HEK293 (cell line): Measurements from ENCODE around the gene RCHY1.

ENCODE experiments used
- CTCF ChIA-PET: fragments of 350-600 bp; formaldehyde crosslinking; extraction: SDS; loops from one replicate; lab custom pipeline; 2021; ENCODE audit warnings: antibody characterized with exemption; lab: Yijun Ruan, JAX
- POLR2A ChIA-PET: fragments of 300-600 bp; formaldehyde crosslinking; extraction: SDS; loops from one replicate; lab custom pipeline; 2020; ENCODE audit warnings: antibody characterized with exemption, inconsistent platforms; lab: Yijun Ruan, JAX
- H3K27ac ChIP-seq: fragments of 200-500 bp; sonication (Bioruptor generic); 2 replicates; pipeline ENCODE4 v1.5.1; 2014; ENCODE audit warnings: low read depth, low read length, control low read depth, inconsistent platforms; ENCODE audit errors: extremely low read depth
- H3K36me3 ChIP-seq, 2 experiments: fragments of 200-500 bp in 1 of 2; sonication (Bioruptor generic) in 1 of 2; 1 replicate in 1 of 2; 2 replicates in 1 of 2; pipeline ENCODE4 v1.5.1; 2014 to 2017; ENCODE audit warnings: inconsistent platforms in 2 of 2, low read length in 2 of 2; ENCODE audit not compliant: control insufficient read depth in 2 of 2, insufficient read depth in 1 of 2
- H3K4me1 ChIP-seq: fragments of 200-500 bp; sonication (Bioruptor generic); 2 replicates; pipeline ENCODE4 v1.5.1; 2014; ENCODE audit warnings: mild to moderate bottlenecking, low read length, inconsistent platforms; ENCODE audit not compliant: control insufficient read depth, insufficient read depth
- H3K4me3 ChIP-seq: 2 replicates; pipeline ENCODE4 v1.5.1; 2011; ENCODE audit warnings: low read depth, mild to moderate bottlenecking, control low read depth, low read length, moderate library complexity
- H3K9me3 ChIP-seq: fragments of 200-500 bp; sonication (Bioruptor generic); 2 replicates; pipeline ENCODE4 v1.5.1; 2014; ENCODE audit warnings: low read depth, low read length, inconsistent platforms; ENCODE audit not compliant: control insufficient read depth, insufficient read depth
- FEZF1 ChIP-seq: fragments of 450-650 bp; formaldehyde crosslinking; IDR thresholded peaks from 2 replicates; pipeline ENCODE4 v1.5.1; 2016; ENCODE audit warnings: missing biosample characterization, missing genetic modification characterization
- GLI4 ChIP-seq: fragments of 450-650 bp; formaldehyde crosslinking; IDR thresholded peaks from 2 replicates; pipeline ENCODE4 v1.5.1; 2016; ENCODE audit warnings: missing biosample characterization, missing genetic modification characterization
- GLIS2 ChIP-seq: fragments of 450-650 bp; formaldehyde crosslinking; IDR thresholded peaks from 2 replicates; pipeline ENCODE4 v1.5.1; 2016; ENCODE audit warnings: missing biosample characterization, missing genetic modification characterization
- PRDM10 ChIP-seq: fragments of 450-650 bp; formaldehyde crosslinking; IDR thresholded peaks from 2 replicates; pipeline ENCODE4 v1.5.1; 2016; ENCODE audit warnings: missing biosample characterization, missing genetic modification characterization
- SCRT1 ChIP-seq: fragments of 450-650 bp; formaldehyde crosslinking; IDR thresholded peaks from 2 replicates; pipeline ENCODE4 v1.5.1; 2016; ENCODE audit warnings: missing biosample characterization, missing genetic modification characterization, borderline replicate concordance
- ZBTB1 ChIP-seq: fragments of 450-650 bp; formaldehyde crosslinking; IDR thresholded peaks from 2 replicates; pipeline ENCODE4 v1.5.1; 2016; ENCODE audit warnings: missing biosample characterization, missing genetic modification characterization
- ZFP3 ChIP-seq: fragments of 450-650 bp; formaldehyde crosslinking; IDR thresholded peaks from 2 replicates; pipeline ENCODE4 v1.5.1; 2016; ENCODE audit warnings: low read depth, missing biosample characterization, missing genetic modification characterization
- ZFP69B ChIP-seq: fragments of 450-650 bp; formaldehyde crosslinking; IDR thresholded peaks from 2 replicates; pipeline ENCODE4 v1.5.1; 2016; ENCODE audit warnings: missing biosample characterization, missing genetic modification characterization
- ZNF138 ChIP-seq: fragments of 450-650 bp; formaldehyde crosslinking; IDR thresholded peaks from 2 replicates; pipeline ENCODE4 v1.5.1; 2016; ENCODE audit warnings: missing biosample characterization, missing genetic modification characterization, borderline replicate concordance
- ZNF174 ChIP-seq: fragments of 450-650 bp; formaldehyde crosslinking; IDR thresholded peaks from 2 replicates; pipeline ENCODE4 v1.5.0; 2017; ENCODE audit warnings: missing biosample characterization, mild to moderate bottlenecking, missing genetic modification characterization
- ZNF175 ChIP-seq: fragments of 450-650 bp; formaldehyde crosslinking; IDR thresholded peaks from 2 replicates; pipeline ENCODE4 v1.5.1; 2016; ENCODE audit warnings: missing biosample characterization, missing genetic modification characterization
- ZNF221 ChIP-seq: fragments of 450-650 bp; formaldehyde crosslinking; IDR thresholded peaks from 2 replicates; pipeline ENCODE4 v1.5.1; 2017; ENCODE audit warnings: missing biosample characterization, missing genetic modification characterization, borderline replicate concordance
- ZNF239 ChIP-seq: fragments of 450-650 bp; formaldehyde crosslinking; IDR thresholded peaks from 2 replicates; pipeline ENCODE4 v1.5.1; 2016; ENCODE audit warnings: missing biosample characterization, missing genetic modification characterization
- ZNF302 ChIP-seq: fragments of 450-650 bp; formaldehyde crosslinking; IDR thresholded peaks from 2 replicates; pipeline ENCODE4 v1.5.1; 2016; ENCODE audit warnings: missing biosample characterization, missing genetic modification characterization, low read depth
- ZNF350 ChIP-seq: fragments of 450-650 bp; formaldehyde crosslinking; IDR thresholded peaks from 2 replicates; pipeline ENCODE4 v1.5.0; 2017; ENCODE audit warnings: missing biosample characterization, mild to moderate bottlenecking, missing genetic modification characterization
- ZNF391 ChIP-seq: fragments of 450-650 bp; formaldehyde crosslinking; IDR thresholded peaks from 2 replicates; pipeline ENCODE4 v1.5.1; 2016; ENCODE audit warnings: low read depth, missing biosample characterization, missing genetic modification characterization, borderline replicate concordance
- ZNF473 ChIP-seq: fragments of 450-650 bp; formaldehyde crosslinking; IDR thresholded peaks from 2 replicates; pipeline ENCODE4 v1.5.1; 2017; ENCODE audit warnings: missing biosample characterization, missing genetic modification characterization
- ZNF521 ChIP-seq: fragments of 450-650 bp; formaldehyde crosslinking; IDR thresholded peaks from 2 replicates; pipeline ENCODE4 v1.5.1; 2017; ENCODE audit warnings: missing biosample characterization, mild to moderate bottlenecking, missing genetic modification characterization
- ZNF530 ChIP-seq: fragments of 450-650 bp; formaldehyde crosslinking; IDR thresholded peaks from 2 replicates; pipeline ENCODE4 v1.5.1; 2016; ENCODE audit warnings: low read depth, missing biosample characterization, missing genetic modification characterization
- ZNF585B ChIP-seq: fragments of 450-650 bp; formaldehyde crosslinking; IDR thresholded peaks from 2 replicates; pipeline ENCODE4 v1.5.1; 2016; ENCODE audit warnings: missing biosample characterization, missing genetic modification characterization
- ZNF596 ChIP-seq: fragments of 450-650 bp; IDR thresholded peaks from 2 replicates; pipeline ENCODE4 v1.5.0; 2018; ENCODE audit warnings: missing biosample characterization, mild to moderate bottlenecking, missing genetic modification characterization, moderate library complexity
- ZNF658 ChIP-seq: fragments of 450-650 bp; formaldehyde crosslinking; IDR thresholded peaks from 2 replicates; pipeline ENCODE4; 2016; ENCODE audit warnings: missing biosample characterization, missing genetic modification characterization
- ZNF830 ChIP-seq: fragments of 450-650 bp; IDR thresholded peaks from 2 replicates; pipeline ENCODE4 v1.5.0; 2018; ENCODE audit warnings: missing biosample characterization, missing genetic modification characterization, low read depth, mild to moderate bottlenecking, moderate library complexity
- TF ChIP-seq, protein P1 (sequence below): fragments of 450-650 bp; IDR thresholded peaks from 2 replicates; pipeline ENCODE4 v1.5.1; 2018; ENCODE audit warnings: missing biosample characterization, missing genetic modification characterization
- TF ChIP-seq, protein P2 (sequence below): fragments of 450-650 bp; formaldehyde crosslinking; IDR thresholded peaks from 2 replicates; pipeline ENCODE4 v1.5.1; 2016; ENCODE audit warnings: missing biosample characterization, missing genetic modification characterization
- TF ChIP-seq, protein P3 (sequence below): fragments of 450-650 bp; formaldehyde crosslinking; IDR thresholded peaks from 2 replicates; pipeline ENCODE4 v1.5.1; 2016; ENCODE audit warnings: missing biosample characterization, missing genetic modification characterization

RCHY1 gene

DNA sequence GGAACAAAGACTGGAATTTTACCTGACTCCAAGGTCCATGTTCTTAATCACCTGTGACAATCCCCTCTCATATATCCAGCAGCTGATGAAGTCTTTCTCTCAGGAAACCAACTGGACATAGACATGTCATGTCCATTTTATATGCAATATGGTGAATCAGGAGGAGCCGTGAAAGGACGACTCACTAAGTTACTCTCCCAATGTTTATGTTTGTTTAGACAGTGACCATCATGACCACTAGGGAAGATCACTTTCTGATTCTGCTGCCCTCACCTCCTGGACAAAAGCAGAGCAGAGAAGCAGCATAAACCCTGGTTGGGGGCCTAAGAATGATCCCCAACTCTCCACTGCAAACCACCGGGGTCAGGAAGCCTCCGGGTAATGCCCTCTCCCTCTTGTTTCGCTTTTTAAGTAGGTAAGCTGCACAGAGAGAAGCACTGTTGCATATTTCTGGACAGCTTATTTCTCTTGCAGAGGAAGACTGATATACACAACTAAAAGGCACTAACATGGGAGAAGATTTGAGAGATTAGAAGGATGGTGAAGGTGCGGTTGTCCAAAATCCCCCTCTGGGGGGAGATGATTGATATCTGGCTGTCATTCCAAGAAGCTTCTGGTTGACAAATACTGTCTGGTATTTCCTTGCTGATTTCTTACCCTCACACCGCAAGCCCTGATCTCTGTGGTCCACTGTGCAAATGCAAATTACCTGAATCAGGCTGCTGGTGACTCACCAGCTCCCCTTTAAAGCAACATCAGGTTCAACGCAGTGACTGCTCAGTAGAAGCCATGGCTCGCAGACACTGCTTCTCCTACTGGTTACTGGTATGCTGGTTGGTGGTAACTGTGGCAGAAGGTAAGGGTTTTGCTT is 41.3 kb upstream of the RCHY1 start, which contains the start of gene ODAPH (continued):
- TF ChIP-seq PRDM10 (tag by site-specific recombination) (peak; percentile 65), ZNF221 (tag by site-specific recombination) (no peak), ZBTB1 (tag by site-specific recombination) (no peak), SCRT1 (tag by site-specific recombination) (no peak), ZNF239 (tag by site-specific recombination) (no peak), FEZF1 (tag by site-specific recombination) (peak; percentile 46; the same call in 1 of the 2 replicates), GLIS2 (no peak)
- TF ChIP-seq, protein P1, sequence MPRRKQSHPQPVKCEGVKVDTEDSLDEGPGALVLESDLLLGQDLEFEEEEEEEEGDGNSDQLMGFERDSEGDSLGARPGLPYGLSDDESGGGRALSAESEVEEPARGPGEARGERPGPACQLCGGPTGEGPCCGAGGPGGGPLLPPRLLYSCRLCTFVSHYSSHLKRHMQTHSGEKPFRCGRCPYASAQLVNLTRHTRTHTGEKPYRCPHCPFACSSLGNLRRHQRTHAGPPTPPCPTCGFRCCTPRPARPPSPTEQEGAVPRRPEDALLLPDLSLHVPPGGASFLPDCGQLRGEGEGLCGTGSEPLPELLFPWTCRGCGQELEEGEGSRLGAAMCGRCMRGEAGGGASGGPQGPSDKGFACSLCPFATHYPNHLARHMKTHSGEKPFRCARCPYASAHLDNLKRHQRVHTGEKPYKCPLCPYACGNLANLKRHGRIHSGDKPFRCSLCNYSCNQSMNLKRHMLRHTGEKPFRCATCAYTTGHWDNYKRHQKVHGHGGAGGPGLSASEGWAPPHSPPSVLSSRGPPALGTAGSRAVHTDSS (tag by site-specific recombination): no peak

DNA sequence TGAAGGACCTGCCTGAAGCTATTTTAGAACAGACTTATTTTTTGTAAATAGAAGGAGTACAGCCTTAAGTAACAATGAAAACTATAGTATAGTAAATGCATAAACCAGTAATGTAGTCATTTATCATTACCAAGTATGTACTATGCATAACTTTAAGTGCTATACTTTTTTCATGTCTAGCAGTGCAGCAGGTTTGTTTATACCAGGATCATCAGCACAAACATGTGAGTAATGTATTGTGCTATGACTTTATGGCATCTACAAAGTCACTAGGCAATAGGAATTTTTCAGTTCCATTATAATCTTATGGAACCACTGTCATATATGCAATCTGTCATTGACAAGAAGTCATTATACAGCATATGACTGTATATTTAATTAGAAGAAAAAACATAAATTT is 38.2 kb upstream of the RCHY1 start:
- Histone ChIP-seq H3K9me3 (no peaks in the 10 kb centered on the region), H3K4me3 (no peak overlapping the region), H3K36me3 (no peaks in the 10 kb centered on the region), H3K4me1 (no peaks in the 10 kb centered on the region), H3K27ac (no peak overlapping the region)
- POLR2A ChIA-PET: no interaction called here
- CTCF ChIA-PET: interaction anchor here (0.6 kb wide), 1 partner anchor 39 kb away, joined by 3 read pairs; no protein-coding TSS in a partner anchor
- TF ChIP-seq, protein P2, sequence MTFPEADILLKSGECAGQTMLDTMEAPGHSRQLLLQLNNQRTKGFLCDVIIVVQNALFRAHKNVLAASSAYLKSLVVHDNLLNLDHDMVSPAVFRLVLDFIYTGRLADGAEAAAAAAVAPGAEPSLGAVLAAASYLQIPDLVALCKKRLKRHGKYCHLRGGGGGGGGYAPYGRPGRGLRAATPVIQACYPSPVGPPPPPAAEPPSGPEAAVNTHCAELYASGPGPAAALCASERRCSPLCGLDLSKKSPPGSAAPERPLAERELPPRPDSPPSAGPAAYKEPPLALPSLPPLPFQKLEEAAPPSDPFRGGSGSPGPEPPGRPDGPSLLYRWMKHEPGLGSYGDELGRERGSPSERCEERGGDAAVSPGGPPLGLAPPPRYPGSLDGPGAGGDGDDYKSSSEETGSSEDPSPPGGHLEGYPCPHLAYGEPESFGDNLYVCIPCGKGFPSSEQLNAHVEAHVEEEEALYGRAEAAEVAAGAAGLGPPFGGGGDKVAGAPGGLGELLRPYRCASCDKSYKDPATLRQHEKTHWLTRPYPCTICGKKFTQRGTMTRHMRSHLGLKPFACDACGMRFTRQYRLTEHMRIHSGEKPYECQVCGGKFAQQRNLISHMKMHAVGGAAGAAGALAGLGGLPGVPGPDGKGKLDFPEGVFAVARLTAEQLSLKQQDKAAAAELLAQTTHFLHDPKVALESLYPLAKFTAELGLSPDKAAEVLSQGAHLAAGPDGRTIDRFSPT (tag by site-specific recombination): no peak
- TF ChIP-seq ZNF302 (tag by site-specific recombination) (no peak), ZNF350 (tag by site-specific recombination) (no peak), ZNF830 (tag by site-specific recombination) (no peak), ZNF596 (tag by site-specific recombination) (no peak), ZNF174 (tag by site-specific recombination) (no peak), ZNF585B (tag by site-specific recombination) (no peak), ZFP69B (tag by site-specific recombination) (no peak), ZNF391 (tag by site-specific recombination) (no peak), ZNF521 (tag by site-specific recombination) (no peak), ZNF530 (no peak), ZNF658 (no peak), ZNF175 (tag by site-specific recombination) (no peak), ZNF473 (tag by site-specific recombination) (no peak), GLI4 (tag by site-specific recombination) (no peak), ZFP3 (tag by site-specific recombination) (no peak), ZNF138 (tag by site-specific recombination) (no peak)
- TF ChIP-seq, protein P3, sequence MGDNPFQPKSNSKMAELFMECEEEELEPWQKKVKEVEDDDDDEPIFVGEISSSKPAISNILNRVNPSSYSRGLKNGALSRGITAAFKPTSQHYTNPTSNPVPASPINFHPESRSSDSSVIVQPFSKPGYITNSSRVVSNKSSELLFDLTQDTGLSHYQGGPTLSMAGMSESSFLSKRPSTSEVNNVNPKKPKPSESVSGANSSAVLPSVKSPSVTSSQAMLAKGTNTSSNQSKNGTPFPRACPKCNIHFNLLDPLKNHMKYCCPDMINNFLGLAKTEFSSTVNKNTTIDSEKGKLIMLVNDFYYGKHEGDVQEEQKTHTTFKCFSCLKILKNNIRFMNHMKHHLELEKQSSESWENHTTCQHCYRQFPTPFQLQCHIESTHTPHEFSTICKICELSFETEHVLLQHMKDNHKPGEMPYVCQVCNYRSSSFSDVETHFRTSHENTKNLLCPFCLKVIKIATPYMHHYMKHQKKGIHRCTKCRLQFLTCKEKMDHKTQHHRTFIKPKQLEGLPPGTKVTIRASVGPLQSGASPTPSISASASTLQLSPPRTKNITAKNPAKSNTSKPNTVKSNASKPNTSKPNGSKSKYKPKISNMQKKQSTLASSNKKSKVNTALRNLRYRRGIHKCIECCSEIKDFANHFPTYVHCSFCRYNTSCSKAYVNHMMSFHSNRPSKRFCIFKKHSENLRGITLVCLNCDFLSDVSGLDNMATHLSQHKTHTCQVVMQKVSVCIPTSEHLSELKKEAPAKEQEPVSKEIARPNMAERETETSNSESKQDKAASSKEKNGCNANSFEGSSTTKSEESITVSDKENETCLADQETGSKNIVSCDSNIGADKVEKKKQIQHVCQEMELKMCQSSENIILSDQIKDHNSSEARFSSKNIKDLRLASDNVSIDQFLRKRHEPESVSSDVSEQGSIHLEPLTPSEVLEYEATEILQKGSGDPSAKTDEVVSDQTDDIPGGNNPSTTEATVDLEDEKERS: no peak
